H1 (cell line): Measurements from ENCODE around the gene KCNAB2. TPM values are rescaled to one million over a fixed set of nuclear protein-coding genes. Genes with fewer than 3 reads are reported as not detected.
A peak's percentile ranks its signal among the peaks of the same experiment; 100 is the strongest.

Experiments used
- CTCF ChIA-PET: fragments of 300-600 bp; sonication (Branson Sonifier 250); formaldehyde crosslinking; loops from one replicate; lab custom pipeline; 2021; ENCODE audit not compliant: partially characterized antibody; lab: Charles Lee
- POLR2A ChIA-PET: fragments of 300-600 bp; sonication (Branson Sonifier 250); formaldehyde crosslinking; loops from one replicate; lab custom pipeline; 2021; ENCODE audit warnings: inconsistent platforms; ENCODE audit not compliant: partially characterized antibody; lab: Charles Lee
- DNase-seq, 2 experiments: peaks; one replicate each; pipeline versions ENCODE4 v3.0.0 to v3.0.0-alpha.2; 2010 to 2022; ENCODE audit warnings: low spot score in 2 of 2, low read depth in 1 of 2, mixed read lengths in 1 of 2
- FAIRE-seq: peaks from 2 replicates; lab custom pipeline; 2011; peaks lifted over from hg19 to GRCh38; lab: Jason Lieb, UNC
- H2AFZ ChIP-seq: 2 replicates; pipeline ENCODE4 v1.8.1; 2012; ENCODE audit warnings: low read length, inconsistent platforms
- H2AK5ac ChIP-seq: 2 replicates; pipeline ENCODE4 v1.6.1; 2013; ENCODE audit warnings: low read depth, low read length
- H2BK120ac ChIP-seq: replicated peaks from 2 replicates; pipeline ENCODE3; 2013; ENCODE audit warnings: low read depth, low read length, inconsistent platforms
- H2BK12ac ChIP-seq: 2 replicates; pipeline ENCODE4 v1.6.1; 2013; ENCODE audit warnings: low read depth, low read length
- H2BK15ac ChIP-seq: 2 replicates; pipeline ENCODE4 v1.6.1; 2013; ENCODE audit warnings: low read length
- H2BK20ac ChIP-seq: 2 replicates; pipeline ENCODE4 v1.6.1; 2013; ENCODE audit warnings: low read length
- H2BK5ac ChIP-seq: 2 replicates; pipeline ENCODE4 v1.6.1; 2013; ENCODE audit warnings: low read depth, low read length
- H3K14ac ChIP-seq: 2 replicates; pipeline ENCODE4 v1.6.1; 2013; ENCODE audit warnings: inconsistent platforms; ENCODE audit not compliant: insufficient read length
- H3K18ac ChIP-seq: 2 replicates; pipeline ENCODE4 v1.6.1; 2013; ENCODE audit warnings: low read length; ENCODE audit errors: extremely low read depth
- H3K23ac ChIP-seq: 2 replicates; pipeline ENCODE4 v1.6.1; 2013; ENCODE audit warnings: inconsistent platforms; ENCODE audit not compliant: insufficient read length
- H3K23me2 ChIP-seq: 2 replicates; pipeline ENCODE4 v1.6.1; 2013; ENCODE audit warnings: low read depth, low read length
- H3K27ac ChIP-seq: 2 replicates; pipeline ENCODE4 v1.6.1; 2011; ENCODE audit warnings: low read depth, low read length, inconsistent platforms
- H3K27me3 ChIP-seq, 4 experiments: replicated peaks in 1 of 4; 1 replicate in 1 of 4; 2 replicates in 3 of 4; pipeline versions ENCODE4 v1.6.1 to v1.8.1; 2011 to 2013; ENCODE audit warnings: low read length in 3 of 4, mild to moderate bottlenecking in 3 of 4, inconsistent platforms in 2 of 4, mixed read lengths in 2 of 4, moderate library complexity in 1 of 4; ENCODE audit not compliant: control insufficient read depth in 3 of 4, insufficient read depth in 3 of 4; ENCODE audit errors: extremely low read depth in 1 of 4
- H3K36me3 ChIP-seq, 4 experiments: 2 replicates each; pipeline versions ENCODE4 v1.6.1 to v1.8.1; 2011 to 2013; ENCODE audit warnings: mild to moderate bottlenecking in 4 of 4, low read length in 3 of 4, moderate library complexity in 2 of 4, control low read depth in 1 of 4, inconsistent platforms in 1 of 4; ENCODE audit not compliant: insufficient read depth in 4 of 4, control insufficient read depth in 2 of 4
- H3K4ac ChIP-seq: replicated peaks from 2 replicates; pipeline ENCODE3; 2013; ENCODE audit warnings: low read length, low read depth, mixed read lengths, inconsistent platforms; ENCODE audit not compliant: insufficient read length
- H3K4me1 ChIP-seq, 4 experiments: replicated peaks in 1 of 4; 1 replicate in 1 of 4; 2 replicates in 3 of 4; pipeline versions ENCODE4 v1.6.1 to v1.8.1; 2011 to 2013; ENCODE audit warnings: low read length in 3 of 4, inconsistent platforms in 2 of 4, mixed read lengths in 1 of 4; ENCODE audit not compliant: insufficient read depth in 4 of 4, control insufficient read depth in 3 of 4
- H3K4me2 ChIP-seq, 2 experiments: 2 replicates each; pipeline versions ENCODE4 v1.6.1 to v1.8.1; 2011 to 2013; ENCODE audit warnings: low read depth in 2 of 2, low read length in 2 of 2, control low read depth in 1 of 2, inconsistent platforms in 1 of 2, mild to moderate bottlenecking in 1 of 2; ENCODE audit not compliant: insufficient read depth in 1 of 2
- H3K4me3 ChIP-seq, 4 experiments: fragments of 200-600, 300-600 bp in 1 of 4; sonication (generic), shearing (Covaris generic), sonication (Bioruptor Twin) in 1 of 4; 2 replicates each; pipeline versions ENCODE4 v1.5.1 to v1.8.1; 2011 to 2016; ENCODE audit warnings: low read length in 4 of 4, low read depth in 3 of 4, control low read depth in 2 of 4, inconsistent platforms in 2 of 4, mild to moderate bottlenecking in 2 of 4, mixed read lengths in 1 of 4, moderate library complexity in 1 of 4; ENCODE audit not compliant: insufficient read depth in 2 of 4; ENCODE audit errors: extremely low read depth in 1 of 4
- H3K56ac ChIP-seq: replicated peaks from 2 replicates; pipeline ENCODE3; 2013; ENCODE audit warnings: low read depth, mild to moderate bottlenecking, mixed read lengths, low read length, inconsistent platforms; ENCODE audit not compliant: insufficient read length
- H3K79me1 ChIP-seq: 2 replicates; pipeline ENCODE4 v1.6.1; 2013; ENCODE audit warnings: low read depth, low read length, control low read depth
- H3K79me2 ChIP-seq, 2 experiments: 2 replicates each; pipeline versions ENCODE4 v1.6.1 to v1.8.1; 2012 to 2013; ENCODE audit warnings: low read length in 2 of 2, mild to moderate bottlenecking in 2 of 2, inconsistent platforms in 1 of 2; ENCODE audit not compliant: insufficient read depth in 2 of 2, control insufficient read depth in 1 of 2
- H3K9ac ChIP-seq, 4 experiments: replicated peaks in 1 of 4; 1 replicate in 1 of 4; 2 replicates in 3 of 4; pipeline versions ENCODE4 v1.6.1 to v1.8.1; 2011 to 2013; ENCODE audit warnings: low read depth in 3 of 4, low read length in 3 of 4, control low read depth in 2 of 4, mild to moderate bottlenecking in 2 of 4, moderate library complexity in 2 of 4, inconsistent platforms in 1 of 4; ENCODE audit errors: extremely low read depth in 1 of 4
- H3K9me3 ChIP-seq, 2 experiments: 2 replicates each; pipeline versions ENCODE4 v1.6.1 to v1.8.1; 2012 to 2013; ENCODE audit warnings: mild to moderate bottlenecking in 2 of 2, moderate library complexity in 2 of 2, control low read depth in 1 of 2, inconsistent platforms in 1 of 2, low read depth in 1 of 2, low read length in 1 of 2, mixed read lengths in 1 of 2; ENCODE audit not compliant: insufficient read depth in 2 of 2
- H4K20me1 ChIP-seq, 2 experiments: replicated peaks in 1 of 2; 2 replicates each; pipeline versions ENCODE3 to v1.8.1; 2011 to 2013; ENCODE audit warnings: inconsistent platforms in 2 of 2, low read length in 2 of 2, mild to moderate bottlenecking in 1 of 2; ENCODE audit not compliant: insufficient read depth in 2 of 2, control insufficient read depth in 1 of 2
- H4K5ac ChIP-seq: 2 replicates; pipeline ENCODE4 v1.6.1; 2013; ENCODE audit warnings: low read length, low read depth, mixed read lengths, inconsistent platforms; ENCODE audit not compliant: insufficient read length
- H4K8ac ChIP-seq: 2 replicates; pipeline ENCODE4 v1.8.0; 2013; ENCODE audit warnings: mild to moderate bottlenecking, moderate library complexity, low read length, inconsistent platforms; ENCODE audit not compliant: insufficient read depth; ENCODE audit errors: extremely low read depth
- H4K91ac ChIP-seq: replicated peaks from 2 replicates; pipeline ENCODE3; 2013; ENCODE audit warnings: low read length, mixed read lengths, inconsistent platforms; ENCODE audit not compliant: insufficient read length
- CHD1 ChIP-seq: IDR thresholded peaks from 2 replicates; pipeline ENCODE4 v1.6.1; 2012; ENCODE audit warnings: low read depth, low read length, improper control_type of control experiment
- CHD2 ChIP-seq: IDR thresholded peaks from 2 replicates; pipeline ENCODE4 v1.6.1; 2012; ENCODE audit warnings: low read length, improper control_type of control experiment
- KDM5A ChIP-seq: fragments of 200-600 bp; IDR thresholded peaks from 2 replicates; pipeline ENCODE4 v1.7.1; 2012; ENCODE audit warnings: mild to moderate bottlenecking, low read length, inconsistent platforms, mixed read lengths
- MAFK ChIP-seq: IDR thresholded peaks from 2 replicates; pipeline ENCODE4 v1.6.1; 2012; ENCODE audit warnings: low read depth, mild to moderate bottlenecking, improper control_type of control experiment, low read length
- POLR2A ChIP-seq, 2 experiments: IDR thresholded peaks; 1 replicate in 1 of 2; 2 replicates in 1 of 2; pipeline ENCODE4 v1.6.1; 2011; ENCODE audit warnings: low read depth in 2 of 2, low read length in 2 of 2, mild to moderate bottlenecking in 2 of 2; ENCODE audit errors: control extremely low read depth in 1 of 2
- RXRA ChIP-seq: IDR thresholded peaks from 2 replicates; pipeline ENCODE4 v1.6.1; 2011; ENCODE audit warnings: low read depth, mild to moderate bottlenecking, low read length, moderate library complexity; ENCODE audit not compliant: insufficient read depth
- SIN3A ChIP-seq, 2 experiments: IDR thresholded peaks in 1 of 2; conservative IDR thresholded peaks in 1 of 2; 2 replicates each; pipeline ENCODE4 v1.6.1; 2011 to 2012; ENCODE audit warnings: low read length in 2 of 2, improper control_type of control experiment in 1 of 2, low read depth in 1 of 2, mild to moderate bottlenecking in 1 of 2
- SP2 ChIP-seq: IDR thresholded peaks from 2 replicates; pipeline ENCODE4 v1.6.1; 2012; ENCODE audit warnings: mild to moderate bottlenecking, low read length, inconsistent platforms
- WGBS, 2 experiments: shearing (Covaris generic) in 1 of 2; methylation state at CpG; one replicate each; pipeline versions ENCODE4 v1.1.6 to v1.1.7; 2013 to 2015; ENCODE audit warnings: low lambda C conversion rate in 2 of 2, mixed read lengths in 2 of 2, inconsistent platforms in 1 of 2, low coverage in 1 of 2, missing lambda C conversion rate in 1 of 2; ENCODE audit not compliant: insufficient replicate concordance in 2 of 2, insufficient coverage in 1 of 2, insufficient read length in 1 of 2; ENCODE audit errors: extremely low coverage in 1 of 2, missing lambda C conversion rate in 1 of 2; 5-methylcytosine and 5-hydroxymethylcytosine counted together
- polyA plus RNA-seq, 7 experiments: library from polyadenylated mRNA; depleted of rRNA in 3 of 7; stranded (reverse) in 5 of 7; unstranded in 2 of 7; fragments of >200 nt in 5 of 7; fragments of 200-250 nt in 2 of 7; gene quantifications; 1 replicate in 5 of 7; 2 replicates in 1 of 7; 4 replicates in 1 of 7; pipeline versions ENCODE4 v1.2.1 to v1.2.3, GENCODE V29; 2011 to 2013; ENCODE audit warnings: missing spikeins in 2 of 7, mixed read lengths in 2 of 7
- total RNA-seq: library from RNA; stranded (reverse); fragmentation: NEBNext Ultra II Directional; extraction: Animal tissue kit (Norgen Biotek cat#: 25700); gene quantifications from 2 replicates; pipeline ENCODE4 v1.2.1, GENCODE V29; 2021
- TF ChIP-seq, protein P1 (sequence below): IDR thresholded peaks from 2 replicates; pipeline ENCODE4 v1.6.1; 2011; ENCODE audit warnings: low read length, improper control_type of control experiment

KCNAB2 gene
- total and polyA plus RNA-seq, 2 of the 8 experiments (the other 6 are each of a cell fraction or from before 2014, with no cell fraction given) = 4.5 to 7.0 TPM

DNA sequence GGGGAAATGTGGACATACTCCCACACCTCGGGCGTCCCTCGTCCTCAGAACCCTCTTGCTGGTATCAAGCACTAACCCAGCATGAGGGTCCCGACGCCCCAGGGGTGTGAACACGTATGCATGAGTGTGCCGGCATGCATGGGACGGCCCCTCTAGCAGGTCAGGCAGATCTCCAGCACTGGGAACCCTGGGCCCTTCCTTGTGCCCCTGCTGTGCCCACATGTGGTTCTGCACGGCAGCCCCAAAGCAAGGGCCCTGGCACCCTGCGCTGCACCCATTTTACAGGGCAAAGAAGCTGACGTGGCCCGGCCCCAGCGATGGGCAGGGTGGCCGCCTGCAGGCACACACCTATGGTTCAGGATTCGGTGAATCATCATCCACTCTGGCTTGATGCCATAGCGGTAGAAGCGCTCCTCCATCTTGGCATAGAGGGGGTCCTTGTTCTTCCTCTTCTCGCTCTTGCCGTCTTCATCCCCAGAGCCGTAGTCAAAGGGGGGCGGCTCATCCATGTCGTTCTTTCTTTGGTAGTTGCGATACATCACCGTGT, 100.2 kb downstream of the KCNAB2 start:
- no peak overlapping the region for H4K5ac ChIP-seq
- H3K79me2 ChIP-seq = no peaks in the 10 kb centered on the region
- POLR2A ChIA-PET = interaction anchor here (0.6 to 0.9 kb wide), 2 partner anchors 295 to 321 kb away, joined by 3 read pairs; no protein-coding TSS in a partner anchor
- no peak overlapping the region for H2AFZ ChIP-seq
- H3K56ac ChIP-seq = no peak overlapping the region
- no peak overlapping the region for H2BK15ac ChIP-seq
- H4K91ac ChIP-seq = no peak overlapping the region
- H3K23me2 ChIP-seq = peaks cover 11% of the 10 kb centered on the region
- no peak overlapping the region for H2AK5ac ChIP-seq
- H2BK120ac ChIP-seq = no peak overlapping the region
- no peak overlapping the region for H3K18ac ChIP-seq
- H3K4ac ChIP-seq = no peak overlapping the region
- 94% methylated on average over 24 of the region's 24 CpGs; no CpG with 5 or more reads in 1 of the 2 experiments for WGBS, 2 experiments
- H2BK5ac ChIP-seq = no peak overlapping the region
- no peaks in the 10 kb centered on the region for H3K79me1 ChIP-seq
- no peak overlapping the region for H3K27ac ChIP-seq
- H3K36me3 ChIP-seq = no peaks in the 10 kb centered on the region; a peak in 1 of 8 replicates
- no peak overlapping the region for H3K23ac ChIP-seq
- no peak overlapping the region for H3K4me2 ChIP-seq
- no peak overlapping the region for H3K9ac ChIP-seq
- H4K8ac ChIP-seq = 0 out of 2 replicates have a peak overlapping the region, but pooled peaks have one; percentile 35
- no peak for FAIRE-seq
- H4K20me1 ChIP-seq = peaks cover 0 to 11% of the 10 kb centered on the region in 2 experiments
- no peak overlapping the region for H3K14ac ChIP-seq
- H2BK20ac ChIP-seq = no peak overlapping the region
- no peaks in the 10 kb centered on the region for H3K9me3 ChIP-seq
- TF ChIP-seq SP2 = no peak
- no peak for TF ChIP-seq MAFK
- no peak for TF ChIP-seq RXRA
- TF ChIP-seq CHD1 = no peak
- TF ChIP-seq, protein P1, sequence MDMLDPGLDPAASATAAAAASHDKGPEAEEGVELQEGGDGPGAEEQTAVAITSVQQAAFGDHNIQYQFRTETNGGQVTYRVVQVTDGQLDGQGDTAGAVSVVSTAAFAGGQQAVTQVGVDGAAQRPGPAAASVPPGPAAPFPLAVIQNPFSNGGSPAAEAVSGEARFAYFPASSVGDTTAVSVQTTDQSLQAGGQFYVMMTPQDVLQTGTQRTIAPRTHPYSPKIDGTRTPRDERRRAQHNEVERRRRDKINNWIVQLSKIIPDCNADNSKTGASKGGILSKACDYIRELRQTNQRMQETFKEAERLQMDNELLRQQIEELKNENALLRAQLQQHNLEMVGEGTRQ = no peak
- no peak for TF ChIP-seq SIN3A (conservative IDR thresholded peaks at IDR 0.05 in 1 of 2, IDR thresholded peaks at IDR 0.05 in 1 of 2; ENCODE audit: low read depth in 1 of 2, low read length in 2 of 2)
- TF ChIP-seq POLR2A (IDR thresholded peaks at IDR 0.05; ENCODE audit: control extremely low read depth in 1 of 2, low read depth in 2 of 2, low read length in 2 of 2) = no peak
- no peak for TF ChIP-seq KDM5A
- no peak for TF ChIP-seq CHD2
- TF ChIP-seq, all 59 proteins: peak for 0
- CTCF ChIA-PET = interaction anchor here (0.9 to 3.9 kb wide), 9 partner anchors 12 to 104 kb away, joined by 3 to 13 read pairs (median 4); no protein-coding TSS in a partner anchor
- Histone ChIP-seq H2BK12ac (no peak overlapping the region), H3K4me1 (peaks cover 0 to 18% (median 4%) of the 10 kb centered on the region in 4 experiments; a peak in 4 of 7 replicates), H3K4me3 (no peak overlapping the region), H3K27me3 (peaks cover 4 to 26% (median 21%) of the 10 kb centered on the region in 4 experiments)
- no peak for DNase-seq
